Activated T-helper 1 cell treated with Interleukin-2 at 50 U/mL for 16 hours (primary cell): ENCODE data around the gene NDUFS5.
"Not testable (repeated sequence)": the region's sequence is repeated elsewhere in the genome, so short reads cannot be mapped to it uniquely, and the experiment has no call there.

Experiments used
- DNase-seq: peaks from one replicate; pipeline ENCODE4 v3.0.0-alpha.2; 2020; ENCODE audit warnings: low read depth

Gene NDUFS5

GRCh38 chr1:39016604-39017171, 9.5 kb upstream of the NDUFS5 start:
- no peak for DNase-seq

GRCh38 chr1:39017266-39017665, 8.9 kb upstream of the NDUFS5 start:
- no peak for DNase-seq

DNA sequence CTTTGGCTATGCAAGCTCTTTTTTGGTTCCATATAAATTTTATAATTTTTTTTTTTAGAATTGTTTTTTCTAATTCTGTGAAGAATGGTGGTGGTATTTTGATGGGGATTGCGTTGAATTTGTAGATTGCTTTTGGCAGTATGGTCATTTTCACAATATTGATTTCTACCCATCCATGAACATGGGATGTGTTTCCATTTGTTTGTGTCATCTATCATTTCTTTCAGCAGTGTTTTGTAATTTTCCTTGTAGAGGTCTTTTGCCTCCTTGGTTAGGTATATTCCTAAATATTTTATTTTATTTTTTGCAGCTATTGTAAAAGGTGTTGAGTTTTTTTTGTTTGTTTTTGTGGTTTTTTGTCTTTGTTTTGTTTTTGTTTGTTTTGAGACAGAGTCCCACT, 5.7 kb upstream of the NDUFS5 start:
- DNase-seq: not testable (repeated sequence)

DNA sequence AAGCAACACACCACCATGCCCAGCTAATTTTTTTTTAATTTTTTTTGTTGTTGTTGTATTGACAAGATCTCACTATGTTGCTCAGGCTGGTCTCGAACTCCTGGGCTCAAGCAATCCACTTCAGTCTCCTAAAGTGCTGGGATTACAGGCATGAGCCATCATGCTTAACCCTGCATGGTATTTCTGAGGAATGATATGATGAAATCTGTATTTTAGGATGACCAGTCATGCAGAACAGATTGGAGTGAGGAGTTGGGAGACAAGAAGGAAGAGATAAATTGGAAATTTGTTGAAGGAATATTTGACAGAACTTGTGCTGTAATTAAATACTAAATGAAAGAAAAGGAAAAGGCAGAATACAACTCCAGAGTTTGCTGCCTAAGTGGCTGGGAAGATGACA, 4.7 kb upstream of the NDUFS5 start:
- DNase-seq: no peak

DNA sequence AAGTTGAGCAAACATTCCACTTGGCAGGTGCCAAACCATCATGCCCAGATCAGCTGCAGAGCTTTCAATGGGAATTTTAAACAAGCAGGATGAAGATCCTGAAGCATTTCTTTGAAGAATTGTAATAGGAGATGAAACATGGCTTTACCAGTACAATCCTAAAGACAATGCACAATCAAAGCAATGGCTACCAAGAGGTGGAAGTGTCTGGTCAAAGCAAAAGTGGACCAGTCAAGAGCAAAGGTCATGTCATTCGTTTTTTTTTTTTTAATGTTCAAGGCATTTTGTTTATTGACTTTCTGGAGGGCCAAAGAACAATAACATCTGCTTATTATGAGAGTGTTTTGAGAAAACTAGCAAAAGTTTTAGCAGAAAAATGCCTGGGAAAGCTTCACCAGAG, 3.0 kb upstream of the NDUFS5 start:
- no peak for DNase-seq

DNA sequence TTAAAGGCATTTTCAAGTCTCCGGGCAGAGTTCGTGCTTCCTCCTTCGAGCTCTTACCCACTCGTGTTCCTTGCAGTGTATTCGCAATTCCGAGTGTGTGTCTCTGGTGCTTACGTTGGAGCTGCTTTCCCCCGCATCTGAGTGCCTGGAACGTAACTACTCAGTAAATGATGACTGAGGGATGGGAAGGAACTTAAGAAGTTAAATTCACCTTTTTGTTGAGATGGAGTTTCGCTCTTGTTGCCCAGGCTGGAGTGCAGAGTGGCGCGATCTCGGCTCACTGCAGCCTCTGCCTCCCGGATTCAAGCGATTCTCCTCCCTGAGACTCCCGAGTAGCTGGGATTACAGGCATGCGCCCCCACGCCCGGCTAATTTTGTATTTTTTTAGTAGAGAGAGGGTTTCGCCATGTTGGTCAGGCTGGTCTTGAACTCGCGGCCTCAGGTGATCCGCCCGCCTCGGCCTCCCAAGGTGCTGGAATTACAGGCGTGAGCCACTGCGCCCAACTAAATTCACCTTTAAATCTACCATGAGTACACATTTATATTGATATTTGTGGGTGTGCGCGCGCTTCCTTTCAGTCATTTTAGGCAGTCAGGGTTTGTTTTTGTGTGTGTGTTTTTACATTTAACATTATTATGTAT, 837 bp downstream of the NDUFS5 start:
- DNase-seq: no peak

GRCh38 chr1:39034114-39034654, 8.0 kb downstream of the NDUFS5 start:
- DNase-seq: no peak

DNA sequence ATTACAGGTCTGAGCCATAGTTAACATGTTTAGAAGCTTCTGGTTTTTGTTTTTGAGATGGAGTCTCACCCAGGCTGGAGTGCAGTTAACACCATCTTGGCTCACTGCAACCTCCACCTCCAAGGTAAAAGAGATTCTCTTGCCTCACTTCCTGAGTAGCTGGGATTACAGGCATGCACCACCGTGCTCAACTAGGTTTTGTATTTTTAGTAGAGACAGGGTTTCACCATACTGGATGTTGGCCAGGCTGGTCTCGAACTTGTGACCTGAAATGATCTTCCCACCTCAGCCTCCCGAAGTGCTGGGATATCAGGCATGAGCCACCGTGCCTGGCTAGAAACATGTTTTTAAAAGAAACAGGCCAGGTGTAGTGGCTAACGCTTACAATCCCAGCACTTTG, 10.5 kb downstream of the NDUFS5 start:
- DNase-seq: no peak

GRCh38 chr1:39043513-39043912, 17.4 kb downstream of the NDUFS5 start:
- no peak for DNase-seq

GRCh38 chr1:39044762-39045161, 18.6 kb downstream of the NDUFS5 start:
- no peak for DNase-seq

DNA sequence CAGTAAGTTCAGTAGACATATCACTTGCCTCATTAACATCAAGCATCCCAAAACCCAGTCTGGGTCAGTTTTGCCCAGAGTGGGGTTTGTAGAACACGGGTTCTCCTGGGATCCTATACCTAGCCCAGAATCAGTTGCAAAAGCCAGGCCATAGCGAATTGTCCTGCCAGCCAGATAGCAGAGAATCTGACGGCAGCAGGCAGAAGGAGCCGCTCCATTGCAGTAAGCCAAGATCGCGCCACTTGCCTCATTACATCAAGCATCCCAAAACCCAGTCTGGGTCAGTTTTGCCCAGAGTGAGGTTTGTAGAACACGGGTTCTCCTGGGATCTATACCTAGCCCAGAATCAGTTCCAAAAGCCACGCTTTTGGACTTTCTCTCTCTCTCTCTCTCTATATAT, 19.1 kb downstream of the NDUFS5 start:
- DNase-seq: no peak

GRCh38 chr1:39046613-39047210, 20.6 kb downstream of the NDUFS5 start:
- DNase-seq: no peak

GRCh38 chr1:39047374-39048229, 21.5 kb downstream of the NDUFS5 start:
- DNase-seq: no peak

GRCh38 chr1:39048745-39049370, 22.7 kb downstream of the NDUFS5 start:
- DNase-seq: no peak

GRCh38 chr1:39050001-39050400, 23.9 kb downstream of the NDUFS5 start:
- no peak for DNase-seq

DNA sequence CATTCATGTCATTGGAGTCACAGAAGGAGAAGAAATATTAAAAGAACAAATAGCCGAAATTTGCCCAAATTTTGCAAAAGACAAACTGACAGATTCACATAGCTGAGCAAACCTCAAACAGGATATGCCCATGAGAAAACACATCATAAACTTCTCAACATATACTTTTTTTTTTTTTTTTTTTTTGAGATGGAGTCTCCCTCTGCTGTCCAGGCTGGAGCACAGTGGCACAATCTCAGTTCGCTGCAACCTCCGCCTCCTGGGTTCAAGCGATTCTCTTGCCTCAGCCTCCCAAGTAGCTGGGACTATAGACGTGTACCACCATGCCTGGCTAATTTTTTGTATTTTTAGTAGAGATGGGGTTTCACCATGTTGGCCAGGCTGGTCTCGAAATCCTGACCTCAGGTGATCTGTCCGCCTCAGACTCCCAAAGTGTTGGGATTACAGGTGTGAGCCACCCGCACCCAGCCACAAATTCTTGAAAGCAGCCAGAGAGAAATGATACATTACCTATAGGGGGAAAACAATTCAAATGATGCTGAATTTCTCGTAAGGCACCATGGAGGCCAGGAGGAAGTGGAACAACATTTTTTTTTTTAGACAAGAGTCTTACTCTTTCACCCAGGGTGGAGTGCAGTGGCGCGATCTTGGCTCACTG, 25.2 kb downstream of the NDUFS5 start:
- not testable (repeated sequence) for DNase-seq

GRCh38 chr1:39051956-39052355, 25.8 kb downstream of the NDUFS5 start:
- DNase-seq: no peak

- DNase-seq: not testable (repeated sequence)
Measured at GRCh38 chr1:39055213-39055710, 29.1 kb downstream of the NDUFS5 start.

DNA sequence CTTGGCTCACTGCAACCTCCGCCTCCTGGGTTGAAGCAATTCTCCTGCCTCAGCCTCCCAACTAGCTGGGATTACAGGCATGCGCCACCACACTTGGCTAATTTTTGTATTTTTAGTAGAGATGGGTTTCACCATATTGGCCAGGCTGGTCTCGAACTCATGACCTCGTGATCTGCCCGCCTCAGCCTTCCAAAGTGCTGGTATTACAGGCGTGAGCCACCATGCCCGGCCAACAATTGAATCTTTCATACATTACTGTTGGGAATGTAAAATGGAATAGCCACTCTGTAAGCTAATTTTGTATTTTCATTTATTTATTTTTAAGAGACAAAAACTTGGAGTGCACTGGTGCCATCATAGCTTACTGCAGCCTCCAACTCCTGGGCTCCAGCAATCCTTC, 35.4 kb downstream of the NDUFS5 start:
- DNase-seq: not testable (repeated sequence)

DNA sequence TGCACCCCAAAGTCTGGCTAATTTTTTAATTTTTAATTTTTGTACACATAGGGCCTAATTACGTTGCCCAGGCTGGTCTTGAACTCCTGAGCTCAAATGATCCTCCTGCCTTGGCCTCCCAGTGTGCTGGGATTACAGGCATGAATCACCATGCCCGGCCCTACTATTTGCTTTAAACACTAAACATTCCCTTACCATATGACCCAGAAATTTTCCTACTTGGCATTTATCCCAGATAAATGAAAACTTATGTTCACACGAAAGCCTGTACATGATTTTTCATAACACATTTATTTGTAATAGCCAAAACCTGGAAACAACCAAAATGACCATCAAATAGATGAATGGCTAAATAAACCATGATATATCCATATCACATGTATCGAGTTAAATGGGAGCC, 35.8 kb downstream of the NDUFS5 start:
- no peak for DNase-seq

DNA sequence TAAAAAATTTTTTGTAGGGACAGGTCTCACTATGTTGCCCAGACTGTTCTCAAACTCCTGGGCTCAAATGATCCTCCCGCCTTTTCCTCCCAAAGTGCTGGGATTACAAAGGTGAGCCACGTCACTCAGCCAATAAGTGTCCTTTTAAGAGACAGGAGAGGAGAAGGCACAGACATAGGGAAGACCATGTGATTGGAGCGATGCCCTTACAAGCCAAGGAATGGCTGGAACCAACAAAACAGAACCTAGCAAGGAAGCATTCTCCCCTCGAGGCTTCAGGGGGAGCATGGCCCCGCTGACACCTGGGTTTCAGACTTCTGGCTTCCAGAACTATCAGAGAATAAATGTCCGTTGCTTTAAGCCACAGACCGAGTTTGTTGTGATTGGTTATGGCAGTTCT, 37.0 kb downstream of the NDUFS5 start:
- no peak for DNase-seq
